OCI-LY1 (cell line): ENCODE results near the gene PPIL3.

Source experiments
- EZH2 ChIP-seq: fragments of 200-600 bp; sonication (generic), shearing (Covaris generic); IDR thresholded peaks from 2 replicates; pipeline ENCODE4 v1.8.0; 2017; ENCODE audit warnings: borderline replicate concordance, mixed run types, mild to moderate bottlenecking, antibody characterized with exemption, low read length, moderate library complexity, mixed read lengths
- TF ChIP-seq, protein P1 (sequence below): fragments of 200-600 bp; sonication (generic), shearing (Covaris generic); IDR thresholded peaks from 2 replicates; pipeline ENCODE4 v1.5.1; 2017; ENCODE audit warnings: mild to moderate bottlenecking, antibody characterized with exemption, low read length, moderate library complexity, mixed read lengths

DNA sequence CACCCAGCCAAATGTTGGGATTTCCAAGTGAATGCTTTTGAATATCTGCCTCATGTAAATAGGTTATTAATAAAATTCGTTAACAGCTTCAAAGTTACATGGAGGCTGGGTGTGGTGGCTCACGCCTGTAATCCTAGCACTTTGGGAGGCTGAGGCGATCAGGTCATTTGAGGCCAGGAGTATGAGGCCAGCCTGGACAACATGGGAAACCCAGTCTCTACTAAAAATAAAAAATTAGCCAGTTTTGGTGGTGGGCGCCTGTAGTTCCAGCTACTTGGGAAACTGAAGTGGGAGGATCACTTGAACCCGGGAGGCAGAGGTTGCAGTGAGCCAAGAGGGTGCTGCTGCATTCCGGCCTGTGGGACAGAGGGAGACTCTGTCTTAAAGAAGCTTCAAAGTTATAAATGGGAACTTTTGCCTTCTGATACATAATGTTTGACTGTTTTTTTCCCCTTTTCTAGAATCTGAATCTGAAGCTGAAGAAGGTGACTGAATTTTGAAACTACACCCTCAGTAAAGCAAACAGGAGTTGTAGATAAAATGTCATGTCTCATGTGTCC, 67.1 kb downstream of the PPIL3 start:
- TF ChIP-seq, protein P1, sequence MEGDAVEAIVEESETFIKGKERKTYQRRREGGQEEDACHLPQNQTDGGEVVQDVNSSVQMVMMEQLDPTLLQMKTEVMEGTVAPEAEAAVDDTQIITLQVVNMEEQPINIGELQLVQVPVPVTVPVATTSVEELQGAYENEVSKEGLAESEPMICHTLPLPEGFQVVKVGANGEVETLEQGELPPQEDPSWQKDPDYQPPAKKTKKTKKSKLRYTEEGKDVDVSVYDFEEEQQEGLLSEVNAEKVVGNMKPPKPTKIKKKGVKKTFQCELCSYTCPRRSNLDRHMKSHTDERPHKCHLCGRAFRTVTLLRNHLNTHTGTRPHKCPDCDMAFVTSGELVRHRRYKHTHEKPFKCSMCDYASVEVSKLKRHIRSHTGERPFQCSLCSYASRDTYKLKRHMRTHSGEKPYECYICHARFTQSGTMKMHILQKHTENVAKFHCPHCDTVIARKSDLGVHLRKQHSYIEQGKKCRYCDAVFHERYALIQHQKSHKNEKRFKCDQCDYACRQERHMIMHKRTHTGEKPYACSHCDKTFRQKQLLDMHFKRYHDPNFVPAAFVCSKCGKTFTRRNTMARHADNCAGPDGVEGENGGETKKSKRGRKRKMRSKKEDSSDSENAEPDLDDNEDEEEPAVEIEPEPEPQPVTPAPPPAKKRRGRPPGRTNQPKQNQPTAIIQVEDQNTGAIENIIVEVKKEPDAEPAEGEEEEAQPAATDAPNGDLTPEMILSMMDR = no peak
- TF ChIP-seq EZH2 = no peak
